Pulmonary artery endothelial cell (primary cell): ENCODE data around the gene RCAN3. TPM values are rescaled to one million over a fixed set of nuclear protein-coding genes. Genes with fewer than 3 reads are reported as not detected.
"Not testable (repeated sequence)": the region's sequence is repeated elsewhere in the genome, so short reads cannot be mapped to it uniquely, and the experiment has no call there.

Experiments
- DNase-seq: peaks from one replicate; pipeline ENCODE4 v3.0.0-alpha.2; 2011; ENCODE audit warnings: low read depth, low spot score
- total RNA-seq: library from RNA; depleted of rRNA; stranded (reverse); fragments of >200 nt; gene quantifications from 2 replicates; pipeline ENCODE4 v1.2.3, GENCODE V29; 2014

The RCAN3 gene
- total RNA-seq, 1 donor from 2014 or later = 3.1 TPM

- DNase-seq = no peak
Measured at GRCh38 chr1:24508911-24509310, 6.3 kb downstream of the RCAN3 start.

- DNase-seq = no peak
Measured at GRCh38 chr1:24513706-24514105, 11.1 kb downstream of the RCAN3 start.

- no peak for DNase-seq
Measured at GRCh38 chr1:24514946-24515345, 12.3 kb downstream of the RCAN3 start.

- DNase-seq = not testable (repeated sequence)
Measured at GRCh38 chr1:24515671-24516209, 13.1 kb downstream of the RCAN3 start.

GRCh38 chr1:24516506-24516905 lies 13.9 kb downstream of the RCAN3 start:
- DNase-seq = no peak

GRCh38 chr1:24517898-24518297 lies 15.3 kb downstream of the RCAN3 start:
- DNase-seq = no peak

- DNase-seq = not testable (repeated sequence)
Measured at GRCh38 chr1:24520282-24520681, 17.6 kb downstream of the RCAN3 start.

- no peak for DNase-seq
Measured at GRCh38 chr1:24525606-24526005, 23.0 kb downstream of the RCAN3 start.

- no peak for DNase-seq
Measured at GRCh38 chr1:24526045-24526444, 23.4 kb downstream of the RCAN3 start.

GRCh38 chr1:24526940-24527542 lies 24.4 kb downstream of the RCAN3 start:
- DNase-seq = no peak

- no peak for DNase-seq
Measured at GRCh38 chr1:24528744-24529143, 26.1 kb downstream of the RCAN3 start.

- not testable (repeated sequence) for DNase-seq
Measured at GRCh38 chr1:24529292-24529691, 26.7 kb downstream of the RCAN3 start.

GRCh38 chr1:24535021-24535424 lies 32.4 kb downstream of the RCAN3 start:
- DNase-seq = no peak

GRCh38 chr1:24535778-24536177 lies 33.1 kb downstream of the RCAN3 start:
- no peak for DNase-seq

- DNase-seq = no peak
Measured at GRCh38 chr1:24536391-24536840, 33.8 kb downstream of the RCAN3 start.

GRCh38 chr1:24540051-24540905 lies 37.6 kb downstream of the RCAN3 start:
- no peak for DNase-seq

GRCh38 chr1:24540906-24541710 lies 38.5 kb downstream of the RCAN3 start:
- no peak for DNase-seq

GRCh38 chr1:24541711-24542346 lies 39.2 kb downstream of the RCAN3 start:
- DNase-seq = no peak

- no peak for DNase-seq
Measured at GRCh38 chr1:24544239-24544638, 41.6 kb downstream of the RCAN3 start.

- no peak for DNase-seq
Measured at GRCh38 chr1:24545662-24546061, 43.0 kb downstream of the RCAN3 start.

- DNase-seq = no peak
Measured at GRCh38 chr1:24547195-24547594, 44.6 kb downstream of the RCAN3 start.
